GM19463 (cell line): ENCODE measurements around the gene CMIP.

Experiments
- ATAC-seq: cut with Tn5 transposase; IDR thresholded peaks from one replicate; pipeline ENCODE4 v1.9.1; 2021; ENCODE audit warnings: mild to moderate bottlenecking, moderate library complexity; ENCODE audit not compliant: unreplicated experiment

CMIP gene

GRCh38 chr16:81578636-81579413 lies 134.2 kb downstream of the CMIP start:
- ATAC-seq, result no peak

- ATAC-seq, result no peak
These were observed 136.5 kb downstream of the CMIP start for GRCh38 chr16:81581107-81581506.

GRCh38 chr16:81582655-81583441 lies 138.2 kb downstream of the CMIP start:
- ATAC-seq, result no peak

GRCh38 chr16:81583893-81584631 lies 139.5 kb downstream of the CMIP start:
- ATAC-seq, result no peak

- ATAC-seq, result no peak
These were observed 141.2 kb downstream of the CMIP start for GRCh38 chr16:81585785-81586184.

- ATAC-seq, result no peak
These were observed 141.8 kb downstream of the CMIP start for GRCh38 chr16:81586417-81586816.

GRCh38 chr16:81586977-81587625 lies 142.5 kb downstream of the CMIP start:
- ATAC-seq, result no peak

GRCh38 chr16:81587626-81588160 lies 143.1 kb downstream of the CMIP start:
- ATAC-seq, result no peak

- no peak for ATAC-seq
These were observed 143.9 kb downstream of the CMIP start for GRCh38 chr16:81588326-81589081.

- no peak for ATAC-seq
These were observed 145.5 kb downstream of the CMIP start for GRCh38 chr16:81589975-81590650.

- no peak for ATAC-seq
These were observed 146.3 kb downstream of the CMIP start for GRCh38 chr16:81590714-81591544.

GRCh38 chr16:81591545-81591870 lies 146.9 kb downstream of the CMIP start:
- no peak for ATAC-seq

- no peak for ATAC-seq
These were observed 147.8 kb downstream of the CMIP start for GRCh38 chr16:81592353-81592866.

GRCh38 chr16:81593481-81593880 lies 148.9 kb downstream of the CMIP start:
- ATAC-seq, result no peak

- no peak for ATAC-seq
These were observed 151.2 kb downstream of the CMIP start for GRCh38 chr16:81595629-81596292.

GRCh38 chr16:81597079-81597658 lies 152.6 kb downstream of the CMIP start:
- no peak for ATAC-seq

- ATAC-seq, result no peak
These were observed 153.5 kb downstream of the CMIP start for GRCh38 chr16:81598083-81598482.
